Fibroblast of mammary gland (primary cell): ENCODE data around the gene NXNL2.

ENCODE experiments used
- DNase-seq: peaks from one replicate; pipeline ENCODE4 v3.0.0-alpha.2; 2010; ENCODE audit warnings: low read depth
- H3K4me3 ChIP-seq: 2 replicates; pipeline ENCODE4 v1.5.1; 2011; ENCODE audit warnings: low read depth, mild to moderate bottlenecking, low read length, moderate library complexity; ENCODE audit not compliant: control insufficient read depth
- CTCF ChIP-seq: conservative IDR thresholded peaks from 2 replicates; pipeline ENCODE4 v1.5.1; 2011; ENCODE audit warnings: low read depth, low read length, inconsistent platforms; ENCODE audit not compliant: control insufficient read depth, insufficient read depth

The NXNL2 gene

GRCh38 chr9:88502552-88503034, 32.4 kb upstream of the NXNL2 start:
- H3K4me3 ChIP-seq: no peak overlapping the region

GRCh38 chr9:88503081-88503844, 31.7 kb upstream of the NXNL2 start:
- H3K4me3 ChIP-seq: no peak overlapping the region
- no peak for DNase-seq
- TF ChIP-seq CTCF: no peak

More at GRCh38 chr9:88502552-88503034, 32.4 kb upstream of the NXNL2 start:
- no peak for TF ChIP-seq CTCF
- DNase-seq: no peak

GRCh38 chr9:88503845-88504764, 30.9 kb upstream of the NXNL2 start:
- TF ChIP-seq CTCF: no peak
- DNase-seq: no peak
- no peak overlapping the region for H3K4me3 ChIP-seq

- H3K4me3 ChIP-seq: no peak overlapping the region
- TF ChIP-seq CTCF: no peak
- DNase-seq: no peak
Measured at GRCh38 chr9:88508326-88508725, 26.7 kb upstream of the NXNL2 start.

GRCh38 chr9:88511906-88512305, 23.1 kb upstream of the NXNL2 start:
- TF ChIP-seq CTCF: no peak
- no peak for DNase-seq
- H3K4me3 ChIP-seq: no peak overlapping the region

GRCh38 chr9:88514247-88514646, 20.7 kb upstream of the NXNL2 start:
- no peak for DNase-seq
- H3K4me3 ChIP-seq: no peak overlapping the region
- no peak for TF ChIP-seq CTCF
